HepG2 (cell line): ENCODE results near the gene ZNF644. TPM values are rescaled to one million over a fixed set of nuclear protein-coding genes. Genes with fewer than 3 reads are reported as not detected.

Experiments
- ATAC-seq: fragments of 200-7000 bp; cut with Tn5 transposase; 3 replicates; pipeline ENCODE4 v1.9.1; 2020; ENCODE audit warnings: mild to moderate bottlenecking, moderate library complexity
- BruUV-seq: library from RNA; stranded (reverse); fragments of 400-500 nt; replicated peaks from 2 replicates; lab custom pipeline; 2021; lab: Mats Ljungman, UMichigan
- CTCF ChIA-PET: fragments of 300-600 bp; formaldehyde crosslinking; extraction: SDS; loops from one replicate; lab custom pipeline; 2021; ENCODE audit warnings: low total read pairs, inconsistent platforms, low intra/inter-chr PET ratio; lab: Yijun Ruan, JAX
- POLR2A ChIA-PET: fragments of 350-600 bp; sonication (Branson Sonifier 250); formaldehyde crosslinking; loops from one replicate; lab custom pipeline; 2020; ENCODE audit warnings: antibody characterized with exemption, inconsistent platforms; lab: Yijun Ruan, JAX
- DNase-seq: peaks from one replicate; pipeline ENCODE4 v3.0.0-alpha.2; 2015; ENCODE audit warnings: low spot score
- FAIRE-seq: peaks from 3 replicates; lab custom pipeline; 2011; peaks lifted over from hg19 to GRCh38; lab: Jason Lieb, UNC
- H2AFZ ChIP-seq: one replicate; pipeline ENCODE4 v1.6.1; 2011; ENCODE audit warnings: low read length, inconsistent platforms
- H3K27ac ChIP-seq: fragments of 300-600 bp; 3 replicates; pipeline ENCODE4 v1.8.0; 2011; ENCODE audit warnings: mixed run types, mild to moderate bottlenecking, mixed read lengths, low read length, inconsistent platforms; ENCODE audit not compliant: insufficient read depth; ENCODE audit errors: extremely low read length
- H3K27me3 ChIP-seq, 2 experiments: fragments of 200-600 bp in 1 of 2; 2 replicates in 1 of 2; 3 replicates in 1 of 2; pipeline versions ENCODE4 v1.6.0 to v1.8.0; 2011; ENCODE audit warnings: low read length in 2 of 2, mild to moderate bottlenecking in 2 of 2, moderate library complexity in 2 of 2, inconsistent platforms in 1 of 2; ENCODE audit not compliant: insufficient read depth in 2 of 2, control insufficient read depth in 1 of 2
- H3K36me3 ChIP-seq, 2 experiments: fragments of 200-600 bp in 1 of 2; replicated peaks in 1 of 2; 2 replicates in 1 of 2; 3 replicates in 1 of 2; pipeline versions ENCODE4 v1.5.1 to v1.8.0; 2011; ENCODE audit warnings: low read length in 2 of 2, inconsistent platforms in 1 of 2; ENCODE audit not compliant: insufficient read depth in 2 of 2, control insufficient read depth in 1 of 2
- H3K4me1 ChIP-seq: 2 replicates; pipeline ENCODE4 v1.5.1; 2012; ENCODE audit warnings: low read length, inconsistent platforms; ENCODE audit not compliant: insufficient read depth
- H3K4me2 ChIP-seq: 2 replicates; pipeline ENCODE4 v1.6.0; 2011; ENCODE audit warnings: low read depth, low read length, inconsistent platforms
- H3K4me3 ChIP-seq, 3 experiments: fragments of 200-600 bp in 1 of 3; sonication (generic), shearing (Covaris generic) in 1 of 3; replicated peaks in 1 of 3; 2 replicates each; pipeline ENCODE4 v1.5.1; 2011 to 2016; ENCODE audit warnings: low read length in 3 of 3, inconsistent platforms in 2 of 3, low read depth in 2 of 3, mild to moderate bottlenecking in 2 of 3, control low read depth in 1 of 3, mixed read lengths in 1 of 3; ENCODE audit not compliant: insufficient read depth in 1 of 3
- H3K79me2 ChIP-seq: one replicate; pipeline ENCODE4 v1.6.1; 2011; ENCODE audit warnings: low read length, inconsistent platforms; ENCODE audit not compliant: insufficient read depth
- H3K9ac ChIP-seq: 2 replicates; pipeline ENCODE4 v1.6.0; 2011; ENCODE audit warnings: mild to moderate bottlenecking, low read depth, low read length, inconsistent platforms; ENCODE audit not compliant: insufficient read depth
- H3K9me3 ChIP-seq: 2 replicates; pipeline ENCODE4 v1.5.1; 2012; ENCODE audit warnings: mild to moderate bottlenecking, low read length
- H4K20me1 ChIP-seq: 2 replicates; pipeline ENCODE4 v1.6.0; 2011; ENCODE audit warnings: inconsistent platforms, mild to moderate bottlenecking, low read length, moderate library complexity; ENCODE audit not compliant: insufficient read depth
- CREM ChIP-seq, 2 experiments: sonication (generic) in 1 of 2; formaldehyde crosslinking in 1 of 2; IDR thresholded peaks; 2 replicates each; pipeline versions ENCODE4 v1.4.0 to v1.6.1; 2016 to 2020; ENCODE audit warnings: antibody characterized with exemption in 1 of 2, mild to moderate bottlenecking in 1 of 2, missing genetic modification reagents in 1 of 2
- FOSL1 ChIP-seq: sonication (generic); formaldehyde crosslinking; IDR thresholded peaks from 2 replicates; pipeline ENCODE4 v1.9.0; 2021; ENCODE audit warnings: missing genetic modification reagents, borderline replicate concordance
- POLR2AphosphoS2 ChIP-seq: IDR thresholded peaks from 2 replicates; pipeline ENCODE4 v1.6.1; 2011; ENCODE audit warnings: low read depth, low read length, improper control_type of control experiment
- SOX5 ChIP-seq: IDR thresholded peaks from 2 replicates; pipeline ENCODE4 v1.6.1; 2016; ENCODE audit warnings: borderline replicate concordance
- WGBS: methylation state at CpG from one replicate; pipeline ENCODE4 v1.1.6; 2017; ENCODE audit warnings: low lambda C conversion rate; 5-methylcytosine and 5-hydroxymethylcytosine counted together
- in situ Hi-C: cut with HindIII; loops from 2 replicates; pipeline ENCODE4 v1.10.0; 2017; ENCODE audit warnings: low pct_unique_long_range_greater_than_20kb; ENCODE audit not compliant: extremely low pct_ligation_motif_present
- intact Hi-C: fragments of 100-400 bp; cut with micrococcal nuclease; formaldehyde crosslinking; loops from one replicate; pipeline ENCODE4 v1.10.0; 2022; ENCODE audit not compliant: unreplicated experiment
- polyA plus RNA-seq, 8 experiments: library from polyadenylated mRNA; depleted of rRNA in 3 of 8; stranded (reverse) in 7 of 8; unstranded in 1 of 8; fragments of >200 nt; fragmentation: Illumina TruSeq in 4 of 8; extraction: Trizol in 4 of 8; gene quantifications; 2 replicates each; pipeline versions ENCODE4 v1.2.1 to v1.2.3, GENCODE V29; 2011 to 2016; ENCODE audit warnings: low read depth in 4 of 8, missing spikeins in 1 of 8, mixed read lengths in 1 of 8; ENCODE audit not compliant: insufficient read depth in 1 of 8
- total RNA-seq, 5 experiments: library from RNA; depleted of rRNA; stranded (reverse); fragments of >200 nt; fragmentation: Illumina TruSeq; extraction: Trizol; gene quantifications; 2 replicates each; pipeline ENCODE4 v1.2.3, GENCODE V29; 2016; ENCODE audit warnings: low read depth in 1 of 5
- TF ChIP-seq, protein P1 (sequence below): IDR thresholded peaks from 2 replicates; pipeline ENCODE4 v1.6.1; 2012; ENCODE audit warnings: low read depth, low read length, improper control_type of control experiment
- TF ChIP-seq, protein P2 (sequence below): sonication (generic); formaldehyde crosslinking; IDR thresholded peaks from 2 replicates; pipeline ENCODE4 v1.4.0; 2020; ENCODE audit warnings: missing genetic modification reagents

The ZNF644 gene
- total and polyA plus RNA-seq, 2 of the 13 experiments (the other 11 are each of a cell fraction or from before 2014, with no cell fraction given), result 17.7 to 51.7 TPM

DNA sequence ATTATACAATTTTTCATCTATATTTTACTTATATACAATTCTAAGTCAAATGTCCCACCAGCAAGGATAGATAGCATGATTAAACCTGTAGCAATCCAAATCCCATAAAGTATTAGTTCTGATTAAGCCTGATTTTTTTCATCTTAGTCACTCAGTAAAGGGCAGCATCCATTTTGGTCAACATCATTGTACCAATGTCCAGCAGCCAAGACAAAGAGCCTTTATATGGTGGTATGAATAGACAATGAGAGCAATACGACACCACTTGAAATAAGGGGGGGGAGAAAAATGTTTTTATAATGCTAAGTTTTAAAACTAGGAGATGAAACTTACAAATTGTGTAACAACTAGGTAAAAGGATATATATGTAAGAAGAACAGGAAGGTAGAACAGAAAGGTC lies 7.4 kb downstream of the ZNF644 start (continued):
- 0 out of 2 replicates have a peak, but pooled peaks have one; percentile 8 for TF ChIP-seq CREM (IDR thresholded peaks at IDR 0.05)
- TF ChIP-seq CREM (CRISPR knock-in tag; IDR thresholded peaks at IDR 0.05), result no peak
- TF ChIP-seq, protein P1, sequence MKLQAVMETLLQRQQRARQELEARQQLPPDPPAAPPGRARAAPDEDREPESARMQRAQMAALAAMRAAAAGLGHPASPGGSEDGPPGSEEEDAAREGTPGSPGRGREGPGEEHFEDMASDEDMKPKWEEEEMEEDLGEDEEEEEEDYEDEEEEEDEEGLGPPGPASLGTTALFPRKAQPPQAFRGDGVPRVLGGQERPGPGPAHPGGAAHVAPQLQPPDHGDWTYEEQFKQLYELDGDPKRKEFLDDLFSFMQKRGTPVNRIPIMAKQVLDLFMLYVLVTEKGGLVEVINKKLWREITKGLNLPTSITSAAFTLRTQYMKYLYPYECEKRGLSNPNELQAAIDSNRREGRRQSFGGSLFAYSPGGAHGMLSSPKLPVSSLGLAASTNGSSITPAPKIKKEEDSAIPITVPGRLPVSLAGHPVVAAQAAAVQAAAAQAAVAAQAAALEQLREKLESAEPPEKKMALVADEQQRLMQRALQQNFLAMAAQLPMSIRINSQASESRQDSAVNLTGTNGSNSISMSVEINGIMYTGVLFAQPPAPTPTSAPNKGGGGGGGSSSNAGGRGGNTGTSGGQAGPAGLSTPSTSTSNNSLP, result peak; percentile 81; the same call in 1 of the 2 replicates
- TF ChIP-seq FOSL1 (CRISPR knock-in tag), result peak; percentile 52; the same call in 1 of the 2 replicates

DNA sequence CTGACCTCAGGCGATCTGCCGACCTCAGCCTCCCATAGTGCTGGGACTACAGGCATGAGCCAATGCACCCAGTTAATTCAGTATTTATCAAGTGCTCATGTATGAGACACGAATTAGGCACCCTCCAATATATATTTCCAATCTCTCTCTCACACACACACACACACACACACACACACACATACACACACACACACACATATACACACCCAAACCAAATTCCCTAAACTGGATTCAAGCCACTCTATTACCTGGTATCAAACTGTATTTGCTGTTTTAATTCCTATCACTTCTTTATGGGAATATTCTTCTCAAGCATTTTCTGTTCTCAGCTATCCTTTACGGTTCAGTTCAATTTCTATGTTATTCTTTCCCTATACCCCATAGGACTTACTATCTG lies 8.5 kb downstream of the ZNF644 start:
- H3K9ac ChIP-seq, result no peak overlapping the region
- DNase-seq, result no peak
- no peaks in the 10 kb centered on the region for H3K27me3 ChIP-seq
- no peak overlapping the region for H3K4me2 ChIP-seq
- intact Hi-C loops, result no loop called here
- no peak for ATAC-seq
- no peak overlapping the region for H3K4me3 ChIP-seq
- ChIA-PET CTCF (no interaction called here), POLR2A (no interaction called here)
- in situ Hi-C loops, result no loop called here
- peaks cover 99% of the 10 kb centered on the region for H3K79me2 ChIP-seq
- peaks cover 78% of the 10 kb centered on the region for H3K4me1 ChIP-seq
- 94% methylated on average over 4 of the region's 4 CpGs for WGBS
- no peaks in the 10 kb centered on the region; a peak in 1 of 5 replicates for H3K36me3 ChIP-seq
- H3K9me3 ChIP-seq, result no peaks in the 10 kb centered on the region
- peak; percentile 77; the same call in 1 of the 2 replicates for TF ChIP-seq POLR2AphosphoS2
- TF ChIP-seq SOX5, result no peak
- TF ChIP-seq, protein P2, sequence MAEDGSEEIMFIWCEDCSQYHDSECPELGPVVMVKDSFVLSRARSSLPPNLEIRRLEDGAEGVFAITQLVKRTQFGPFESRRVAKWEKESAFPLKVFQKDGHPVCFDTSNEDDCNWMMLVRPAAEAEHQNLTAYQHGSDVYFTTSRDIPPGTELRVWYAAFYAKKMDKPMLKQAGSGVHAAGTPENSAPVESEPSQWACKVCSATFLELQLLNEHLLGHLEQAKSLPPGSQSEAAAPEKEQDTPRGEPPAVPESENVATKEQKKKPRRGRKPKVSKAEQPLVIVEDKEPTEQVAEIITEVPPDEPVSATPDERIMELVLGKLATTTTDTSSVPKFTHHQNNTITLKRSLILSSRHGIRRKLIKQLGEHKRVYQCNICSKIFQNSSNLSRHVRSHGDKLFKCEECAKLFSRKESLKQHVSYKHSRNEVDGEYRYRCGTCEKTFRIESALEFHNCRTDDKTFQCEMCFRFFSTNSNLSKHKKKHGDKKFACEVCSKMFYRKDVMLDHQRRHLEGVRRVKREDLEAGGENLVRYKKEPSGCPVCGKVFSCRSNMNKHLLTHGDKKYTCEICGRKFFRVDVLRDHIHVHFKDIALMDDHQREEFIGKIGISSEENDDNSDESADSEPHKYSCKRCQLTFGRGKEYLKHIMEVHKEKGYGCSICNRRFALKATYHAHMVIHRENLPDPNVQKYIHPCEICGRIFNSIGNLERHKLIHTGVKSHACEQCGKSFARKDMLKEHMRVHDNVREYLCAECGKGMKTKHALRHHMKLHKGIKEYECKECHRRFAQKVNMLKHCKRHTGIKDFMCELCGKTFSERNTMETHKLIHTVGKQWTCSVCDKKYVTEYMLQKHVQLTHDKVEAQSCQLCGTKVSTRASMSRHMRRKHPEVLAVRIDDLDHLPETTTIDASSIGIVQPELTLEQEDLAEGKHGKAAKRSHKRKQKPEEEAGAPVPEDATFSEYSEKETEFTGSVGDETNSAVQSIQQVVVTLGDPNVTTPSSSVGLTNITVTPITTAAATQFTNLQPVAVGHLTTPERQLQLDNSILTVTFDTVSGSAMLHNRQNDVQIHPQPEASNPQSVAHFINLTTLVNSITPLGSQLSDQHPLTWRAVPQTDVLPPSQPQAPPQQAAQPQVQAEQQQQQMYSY (CRISPR knock-in tag), result no peak
- peaks cover 31% of the 10 kb centered on the region for H4K20me1 ChIP-seq
- no peak for FAIRE-seq
- no peak overlapping the region for H2AFZ ChIP-seq
- no TSS peak for BruUV-seq
- no peak overlapping the region for H3K27ac ChIP-seq
